ENCODE measurements around the gene FCN1. TPM values are rescaled to one million over a fixed set of nuclear protein-coding genes. Genes with fewer than 3 reads are reported as not detected.
A peak's percentile ranks its signal among the peaks of the same experiment; 100 is the strongest.

Gene FCN1
- total RNA-seq, 6 experiments from 2014 or later, result 0.68 to 5.3 (median 1.7) TPM

- no peaks in the 10 kb centered on the region for H3K27me3 ChIP-seq
- intact Hi-C loops (cut with DNase I), result no loop called here
- 54% methylated on average over 7 of the region's 24 CpGs for WGBS (ENCODE audit: insufficient coverage, low coverage, low lambda C conversion rate, missing lambda C conversion rate)
- DNase-seq, result peak in 1 of 3 donors; percentile 38
- H3K9me3 ChIP-seq, result no peaks in the 10 kb centered on the region
- H3K27ac ChIP-seq, result no peak overlapping the region
- no peaks in the 10 kb centered on the region for H3K36me3 ChIP-seq
- no peak for ATAC-seq
- no peak overlapping the region for H3K4me3 ChIP-seq
- H3K4me1 ChIP-seq, result no peaks in the 10 kb centered on the region
- no peak for TF ChIP-seq POLR2A (IDR thresholded peaks at IDR 0.05)
- TF ChIP-seq, protein P1, sequence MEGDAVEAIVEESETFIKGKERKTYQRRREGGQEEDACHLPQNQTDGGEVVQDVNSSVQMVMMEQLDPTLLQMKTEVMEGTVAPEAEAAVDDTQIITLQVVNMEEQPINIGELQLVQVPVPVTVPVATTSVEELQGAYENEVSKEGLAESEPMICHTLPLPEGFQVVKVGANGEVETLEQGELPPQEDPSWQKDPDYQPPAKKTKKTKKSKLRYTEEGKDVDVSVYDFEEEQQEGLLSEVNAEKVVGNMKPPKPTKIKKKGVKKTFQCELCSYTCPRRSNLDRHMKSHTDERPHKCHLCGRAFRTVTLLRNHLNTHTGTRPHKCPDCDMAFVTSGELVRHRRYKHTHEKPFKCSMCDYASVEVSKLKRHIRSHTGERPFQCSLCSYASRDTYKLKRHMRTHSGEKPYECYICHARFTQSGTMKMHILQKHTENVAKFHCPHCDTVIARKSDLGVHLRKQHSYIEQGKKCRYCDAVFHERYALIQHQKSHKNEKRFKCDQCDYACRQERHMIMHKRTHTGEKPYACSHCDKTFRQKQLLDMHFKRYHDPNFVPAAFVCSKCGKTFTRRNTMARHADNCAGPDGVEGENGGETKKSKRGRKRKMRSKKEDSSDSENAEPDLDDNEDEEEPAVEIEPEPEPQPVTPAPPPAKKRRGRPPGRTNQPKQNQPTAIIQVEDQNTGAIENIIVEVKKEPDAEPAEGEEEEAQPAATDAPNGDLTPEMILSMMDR (IDR thresholded peaks at IDR 0.05), result no peak
Measured at GRCh38 chr9:134909511-134910481, 7.9 kb downstream of the FCN1 start.

- Histone ChIP-seq H3K27ac (no peak overlapping the region), H3K4me1 (no peaks in the 10 kb centered on the region), H3K4me3 (no peak overlapping the region), H3K9me3 (no peaks in the 10 kb centered on the region), H3K27me3 (no peaks in the 10 kb centered on the region), H3K36me3 (no peaks in the 10 kb centered on the region)
- DNase-seq (peak in 1 of 3 donors; percentile 23), ATAC-seq (no peak)
- TF ChIP-seq, protein P1 (IDR thresholded peaks at IDR 0.05), result no peak
- no peak for TF ChIP-seq POLR2A (IDR thresholded peaks at IDR 0.05)
- intact Hi-C loops (cut with DNase I), result no loop called here
- WGBS (ENCODE audit: insufficient coverage, low coverage, low lambda C conversion rate, missing lambda C conversion rate), result 52% methylated on average over 7 of the region's 13 CpGs
Measured at GRCh38 chr9:134908524-134909309, 9.0 kb downstream of the FCN1 start.

DNA sequence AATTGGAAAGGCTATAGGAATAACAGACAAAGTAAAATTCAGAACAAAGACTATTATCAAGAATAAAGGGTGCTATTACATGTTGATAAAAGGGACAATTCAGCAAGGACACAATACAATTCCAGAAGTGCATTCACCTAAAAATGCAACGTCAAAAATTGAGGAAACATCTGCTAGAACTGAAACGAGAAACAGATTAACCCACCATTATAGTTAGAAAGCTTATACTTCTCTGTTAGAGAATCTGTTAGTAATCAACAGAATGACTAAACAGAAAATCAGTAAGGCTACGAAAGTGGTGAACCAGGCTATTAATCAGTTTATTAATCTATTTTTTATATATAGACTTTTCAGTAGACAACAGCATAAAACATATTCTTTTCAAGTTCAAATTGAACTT, 14.8 kb downstream of the FCN1 start:
- Histone ChIP-seq H3K36me3 (no peaks in the 10 kb centered on the region), H3K4me1 (no peaks in the 10 kb centered on the region), H3K27me3 (no peaks in the 10 kb centered on the region), H3K4me3 (no peak overlapping the region), H3K9me3 (no peaks in the 10 kb centered on the region), H3K27ac (no peak overlapping the region)
- no peak for DNase-seq
- no peak for TF ChIP-seq POLR2A (IDR thresholded peaks at IDR 0.05)
- TF ChIP-seq, protein P1 (IDR thresholded peaks at IDR 0.05), result no peak
- 24% methylated on average over 3 of the region's 3 CpGs for WGBS (ENCODE audit: insufficient coverage, low coverage, low lambda C conversion rate, missing lambda C conversion rate)
- ATAC-seq, result no peak
- intact Hi-C loops (cut with DNase I), result no loop called here

GRCh38 chr9:134899818-134900217, 17.9 kb downstream of the FCN1 start:
- TF ChIP-seq, protein P1 (IDR thresholded peaks at IDR 0.05), result no peak
- no peak for TF ChIP-seq POLR2A (IDR thresholded peaks at IDR 0.05)
- Histone ChIP-seq H3K36me3 (no peaks in the 10 kb centered on the region), H3K9me3 (no peaks in the 10 kb centered on the region), H3K4me3 (no peak overlapping the region), H3K27ac (no peak overlapping the region), H3K27me3 (no peaks in the 10 kb centered on the region), H3K4me1 (no peaks in the 10 kb centered on the region)
- intact Hi-C loops (cut with DNase I), result no loop called here
- WGBS (ENCODE audit: insufficient coverage, low coverage, low lambda C conversion rate, missing lambda C conversion rate), result no CpG with 5 or more reads among the region's 1 CpG
- ATAC-seq, result no peak
- DNase-seq, result no peak

Data from right lobe of liver (tissue), 6 donors.